HG02981 (cell line): ENCODE measurements around the gene AGBL1.

ENCODE experiments used
- ATAC-seq: cut with Tn5 transposase; IDR thresholded peaks from one replicate; pipeline ENCODE4 v1.9.1; 2021; ENCODE audit warnings: mild to moderate bottlenecking, moderate library complexity; ENCODE audit not compliant: unreplicated experiment

Gene AGBL1

GRCh38 chr15:86231864-86232721 is 152.4 kb downstream of the AGBL1 start:
- ATAC-seq = no peak

- no peak for ATAC-seq
Observed at GRCh38 chr15:86235667-86236066, 156.0 kb downstream of the AGBL1 start.

- no peak for ATAC-seq
Observed at GRCh38 chr15:86236356-86237110, 156.9 kb downstream of the AGBL1 start.

GRCh38 chr15:86237111-86237500 is 157.4 kb downstream of the AGBL1 start:
- ATAC-seq = no peak

- no peak for ATAC-seq
Observed at GRCh38 chr15:86247249-86247955, 167.7 kb downstream of the AGBL1 start.

GRCh38 chr15:86255247-86255646 is 175.6 kb downstream of the AGBL1 start:
- no peak for ATAC-seq

GRCh38 chr15:86256628-86257027 is 177.0 kb downstream of the AGBL1 start:
- no peak for ATAC-seq

- no peak for ATAC-seq
Observed at GRCh38 chr15:86259589-86259988, 179.9 kb downstream of the AGBL1 start.

GRCh38 chr15:86263230-86263629 is 183.6 kb downstream of the AGBL1 start:
- no peak for ATAC-seq

- ATAC-seq = no peak
Observed at GRCh38 chr15:86266896-86267484, 187.3 kb downstream of the AGBL1 start.

GRCh38 chr15:86267892-86268291 is 188.2 kb downstream of the AGBL1 start:
- no peak for ATAC-seq

- ATAC-seq = no peak
Observed at GRCh38 chr15:86268558-86268957, 188.9 kb downstream of the AGBL1 start.

GRCh38 chr15:86273309-86273708 is 193.6 kb downstream of the AGBL1 start:
- no peak for ATAC-seq

GRCh38 chr15:86275361-86275760 is 195.7 kb downstream of the AGBL1 start:
- ATAC-seq = no peak

GRCh38 chr15:86278586-86278985 is 198.9 kb downstream of the AGBL1 start:
- no peak for ATAC-seq

- ATAC-seq = no peak
Observed at GRCh38 chr15:86284635-86285034, 205.0 kb downstream of the AGBL1 start.

GRCh38 chr15:86295511-86295910 is 215.8 kb downstream of the AGBL1 start:
- ATAC-seq = no peak

- no peak for ATAC-seq
Observed at GRCh38 chr15:86296769-86297168, 217.1 kb downstream of the AGBL1 start.

- ATAC-seq = no peak
Observed at GRCh38 chr15:86300390-86301125, 220.9 kb downstream of the AGBL1 start.

- no peak for ATAC-seq
Observed at GRCh38 chr15:86311568-86312280, 232.1 kb downstream of the AGBL1 start.
